NB4 (cell line): ENCODE data around the gene CAMTA1.

ENCODE experiments used
- DNase-seq: peaks from one replicate; pipeline ENCODE4 v3.0.0; 2010; ENCODE audit warnings: low read depth
- H3K4me3 ChIP-seq: one replicate; pipeline ENCODE4 v1.5.1; 2011; ENCODE audit warnings: mild to moderate bottlenecking, low read depth, low read length, moderate library complexity
- CTCF ChIP-seq: IDR thresholded peaks from one replicate; pipeline ENCODE4 v1.5.1; 2012; ENCODE audit warnings: low read depth, low read length
- MYC ChIP-seq: IDR thresholded peaks from 2 replicates; pipeline ENCODE4 v1.6.1; 2011; ENCODE audit warnings: low read depth, low read length
- POLR2A ChIP-seq: IDR thresholded peaks from 2 replicates; pipeline ENCODE4 v1.6.1; 2011; ENCODE audit warnings: mild to moderate bottlenecking; ENCODE audit not compliant: insufficient read length; ENCODE audit errors: extremely low read depth
- TF ChIP-seq, protein P1 (sequence below): IDR thresholded peaks from 2 replicates; pipeline ENCODE4 v1.6.1; 2011; ENCODE audit warnings: low read depth, low read length

CAMTA1 gene

DNA sequence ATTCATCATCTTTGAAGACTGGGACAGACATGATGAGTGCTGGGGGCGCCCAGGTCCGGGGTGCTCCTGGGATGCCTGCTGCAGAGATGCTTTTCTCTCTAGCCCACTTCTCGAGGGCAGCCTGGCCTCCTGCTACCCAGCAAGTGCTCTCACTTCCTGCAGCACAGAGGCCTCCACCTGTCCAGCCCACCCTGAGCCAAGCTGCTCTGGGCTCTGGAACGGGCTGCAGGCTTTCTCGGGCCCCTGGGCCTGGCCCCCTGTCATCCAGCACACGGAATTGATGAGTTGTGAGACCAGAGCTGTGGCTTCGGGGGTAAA, 516.4 kb downstream of the CAMTA1 start:
- DNase-seq = no peak
- no peak for TF ChIP-seq POLR2A
- TF ChIP-seq CTCF = no peak
- TF ChIP-seq MYC = no peak
- TF ChIP-seq, protein P1, sequence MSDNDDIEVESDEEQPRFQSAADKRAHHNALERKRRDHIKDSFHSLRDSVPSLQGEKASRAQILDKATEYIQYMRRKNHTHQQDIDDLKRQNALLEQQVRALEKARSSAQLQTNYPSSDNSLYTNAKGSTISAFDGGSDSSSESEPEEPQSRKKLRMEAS = no peak
- no peak overlapping the region for H3K4me3 ChIP-seq

DNA sequence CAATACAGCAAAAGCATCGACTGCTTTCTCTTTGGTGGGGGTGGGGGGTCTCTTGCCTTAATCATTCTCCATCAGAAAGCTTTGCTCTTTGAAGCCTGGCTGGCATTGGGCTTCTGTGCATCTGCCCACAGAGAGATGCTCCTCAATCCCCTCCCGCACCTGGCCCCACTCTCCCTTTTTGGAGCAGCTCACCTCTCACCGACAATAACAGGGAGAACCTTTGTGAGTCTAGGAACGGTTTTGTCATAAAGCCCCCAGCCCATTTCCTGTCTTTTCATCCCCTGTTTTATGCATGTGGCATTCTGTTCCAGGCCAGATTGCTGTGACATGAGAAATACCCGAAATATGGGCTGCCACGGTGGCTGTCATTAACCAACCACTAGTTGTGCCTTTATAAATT, 516.9 kb downstream of the CAMTA1 start:
- no peak for DNase-seq
- H3K4me3 ChIP-seq = no peak overlapping the region
- TF ChIP-seq CTCF = no peak
- no peak for TF ChIP-seq MYC
- TF ChIP-seq POLR2A = no peak
- TF ChIP-seq, protein P1 = no peak

DNA sequence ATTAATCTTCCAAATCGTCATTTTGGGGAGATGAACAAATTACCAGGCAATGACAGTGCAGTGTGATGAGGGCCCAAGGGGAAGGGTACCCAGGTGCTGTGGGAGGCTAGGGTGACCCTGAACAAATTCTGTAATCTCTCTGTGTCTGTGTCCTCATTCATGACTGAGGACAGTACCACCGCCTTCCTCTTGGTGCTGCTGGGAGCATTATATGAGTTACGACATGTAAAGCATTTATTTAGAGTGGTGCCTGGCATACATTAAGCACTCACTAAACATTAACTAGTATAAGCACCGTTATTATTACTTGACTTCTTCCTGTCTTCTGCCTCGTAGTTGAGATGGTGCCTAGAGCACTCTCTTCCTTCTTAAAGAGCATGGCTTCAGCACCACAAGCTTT, 517.6 kb downstream of the CAMTA1 start:
- TF ChIP-seq POLR2A = no peak
- TF ChIP-seq CTCF = no peak
- TF ChIP-seq, protein P1 = no peak
- no peak for TF ChIP-seq MYC
- no peak overlapping the region for H3K4me3 ChIP-seq
- no peak for DNase-seq

- no peak for TF ChIP-seq MYC
- no peak for TF ChIP-seq CTCF
- no peak for TF ChIP-seq POLR2A
- TF ChIP-seq, protein P1 = no peak
- DNase-seq = no peak
- no peak overlapping the region for H3K4me3 ChIP-seq
These were observed 518.5 kb downstream of the CAMTA1 start for GRCh38 chr1:7303554-7304317.

DNA sequence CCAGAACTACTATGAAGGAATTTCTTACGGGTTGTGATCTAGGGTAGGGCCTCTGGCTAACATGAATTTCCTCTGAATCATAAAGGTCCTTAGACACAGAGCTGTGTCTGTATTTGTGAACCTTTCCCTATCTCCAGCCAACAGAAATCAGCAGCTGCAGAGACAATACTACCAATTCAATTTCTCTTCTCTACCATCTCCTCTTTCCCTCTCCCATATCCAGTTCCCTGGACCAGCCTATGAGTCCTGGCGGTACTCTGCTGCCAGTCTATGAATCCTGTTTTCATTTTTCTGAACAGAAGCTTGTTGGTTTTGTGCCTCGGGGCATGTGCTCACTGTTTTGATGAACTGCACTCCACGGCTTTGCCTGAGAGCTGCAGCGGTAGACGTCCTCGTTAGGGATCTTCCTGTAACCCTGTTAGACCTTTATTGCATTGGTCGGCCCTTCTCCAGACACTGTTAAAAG, 527.9 kb downstream of the CAMTA1 start:
- H3K4me3 ChIP-seq = no peak overlapping the region
- no peak for DNase-seq
- TF ChIP-seq, protein P1 = no peak
- TF ChIP-seq CTCF (no peak), MYC (no peak)
